Smooth muscle cell of the brain vasculature (primary cell): ENCODE data around the gene SDK1.

Source experiments
- DNase-seq: peaks from one replicate; pipeline ENCODE4 v3.0.0-alpha.2; 2012; ENCODE audit warnings: low read depth, low spot score

The SDK1 gene, protein sequence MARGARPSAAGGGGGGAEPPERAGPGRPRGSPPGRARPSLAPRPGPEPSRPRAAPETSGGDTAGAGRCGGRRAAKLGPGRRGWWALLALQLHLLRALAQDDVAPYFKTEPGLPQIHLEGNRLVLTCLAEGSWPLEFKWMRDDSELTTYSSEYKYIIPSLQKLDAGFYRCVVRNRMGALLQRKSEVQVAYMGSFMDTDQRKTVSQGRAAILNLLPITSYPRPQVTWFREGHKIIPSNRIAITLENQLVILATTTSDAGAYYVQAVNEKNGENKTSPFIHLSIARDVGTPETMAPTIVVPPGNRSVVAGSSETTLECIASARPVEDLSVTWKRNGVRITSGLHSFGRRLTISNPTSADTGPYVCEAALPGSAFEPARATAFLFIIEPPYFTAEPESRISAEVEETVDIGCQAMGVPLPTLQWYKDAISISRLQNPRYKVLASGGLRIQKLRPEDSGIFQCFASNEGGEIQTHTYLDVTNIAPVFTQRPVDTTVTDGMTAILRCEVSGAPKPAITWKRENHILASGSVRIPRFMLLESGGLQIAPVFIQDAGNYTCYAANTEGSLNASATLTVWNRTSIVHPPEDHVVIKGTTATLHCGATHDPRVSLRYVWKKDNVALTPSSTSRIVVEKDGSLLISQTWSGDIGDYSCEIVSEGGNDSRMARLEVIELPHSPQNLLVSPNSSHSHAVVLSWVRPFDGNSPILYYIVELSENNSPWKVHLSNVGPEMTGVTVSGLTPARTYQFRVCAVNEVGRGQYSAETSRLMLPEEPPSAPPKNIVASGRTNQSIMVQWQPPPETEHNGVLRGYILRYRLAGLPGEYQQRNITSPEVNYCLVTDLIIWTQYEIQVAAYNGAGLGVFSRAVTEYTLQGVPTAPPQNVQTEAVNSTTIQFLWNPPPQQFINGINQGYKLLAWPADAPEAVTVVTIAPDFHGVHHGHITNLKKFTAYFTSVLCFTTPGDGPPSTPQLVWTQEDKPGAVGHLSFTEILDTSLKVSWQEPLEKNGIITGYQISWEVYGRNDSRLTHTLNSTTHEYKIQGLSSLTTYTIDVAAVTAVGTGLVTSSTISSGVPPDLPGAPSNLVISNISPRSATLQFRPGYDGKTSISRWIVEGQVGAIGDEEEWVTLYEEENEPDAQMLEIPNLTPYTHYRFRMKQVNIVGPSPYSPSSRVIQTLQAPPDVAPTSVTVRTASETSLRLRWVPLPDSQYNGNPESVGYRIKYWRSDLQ (N-terminal part only)

DNA sequence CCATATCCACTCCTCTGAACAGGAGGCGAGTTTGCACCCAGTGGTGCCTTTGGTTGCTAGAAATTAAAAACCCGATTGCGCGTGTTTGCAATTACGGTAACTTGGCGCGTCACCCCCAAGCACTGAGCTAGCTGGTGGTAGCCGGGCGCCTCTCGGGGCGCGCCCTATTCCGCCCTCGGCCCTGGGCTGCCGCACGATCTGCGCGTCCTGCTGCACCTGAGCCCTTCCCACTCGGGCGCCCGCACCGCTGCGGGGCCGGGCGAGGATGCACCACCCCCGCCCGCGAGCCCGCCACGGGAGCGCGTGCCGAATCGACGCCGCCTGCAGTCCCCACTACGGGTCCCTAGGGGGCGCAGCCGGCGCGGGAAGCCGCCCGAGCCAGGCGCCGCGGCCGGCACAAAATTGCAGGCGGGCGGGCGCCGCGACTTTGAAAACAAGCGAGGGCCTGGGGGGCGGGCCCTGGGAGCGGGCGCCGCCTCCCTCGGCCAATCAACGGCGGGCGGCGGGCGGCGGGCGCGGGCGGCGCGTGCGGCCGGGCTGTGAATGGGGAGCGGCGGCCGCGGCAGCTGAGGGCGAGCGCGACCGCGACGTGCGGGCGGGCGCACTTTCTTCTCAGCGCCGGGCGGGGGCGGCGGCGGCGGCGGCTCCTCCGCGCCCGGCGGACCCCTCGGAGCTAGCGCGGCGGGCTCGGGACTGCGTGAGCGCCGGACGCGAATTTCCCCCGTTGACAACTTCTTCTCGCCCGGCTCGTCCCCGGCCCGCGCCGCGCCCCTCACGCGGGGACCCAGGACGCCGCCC lies at the start of gene SDK1:
Gene SDK1, plus strand, starts transcription at position 602 of the 798 bp plus-strand sequence. CDS start 335 bp downstream, outside the sequence.
- peak; percentile 77 for DNase-seq

DNA sequence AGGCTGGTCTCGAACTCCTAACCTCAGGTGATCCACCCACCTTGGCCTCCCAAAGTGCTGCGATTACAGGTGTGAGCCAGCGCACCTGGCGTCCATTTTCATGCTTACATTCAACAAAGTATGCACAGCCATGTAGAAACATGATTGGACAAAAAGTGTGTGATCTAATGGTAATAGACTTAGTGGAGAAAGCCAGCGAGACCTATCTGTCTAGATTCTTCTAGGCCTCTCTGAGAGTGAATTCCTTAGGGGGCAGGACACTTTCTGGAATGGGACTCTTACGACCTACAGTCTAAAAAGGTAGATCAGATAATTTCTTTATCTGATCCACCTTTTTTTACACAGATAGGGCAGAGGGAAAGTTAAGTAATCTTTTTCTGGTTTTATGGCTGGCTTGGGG lies 46.3 kb upstream of the SDK1 start:
- no peak for DNase-seq

DNA sequence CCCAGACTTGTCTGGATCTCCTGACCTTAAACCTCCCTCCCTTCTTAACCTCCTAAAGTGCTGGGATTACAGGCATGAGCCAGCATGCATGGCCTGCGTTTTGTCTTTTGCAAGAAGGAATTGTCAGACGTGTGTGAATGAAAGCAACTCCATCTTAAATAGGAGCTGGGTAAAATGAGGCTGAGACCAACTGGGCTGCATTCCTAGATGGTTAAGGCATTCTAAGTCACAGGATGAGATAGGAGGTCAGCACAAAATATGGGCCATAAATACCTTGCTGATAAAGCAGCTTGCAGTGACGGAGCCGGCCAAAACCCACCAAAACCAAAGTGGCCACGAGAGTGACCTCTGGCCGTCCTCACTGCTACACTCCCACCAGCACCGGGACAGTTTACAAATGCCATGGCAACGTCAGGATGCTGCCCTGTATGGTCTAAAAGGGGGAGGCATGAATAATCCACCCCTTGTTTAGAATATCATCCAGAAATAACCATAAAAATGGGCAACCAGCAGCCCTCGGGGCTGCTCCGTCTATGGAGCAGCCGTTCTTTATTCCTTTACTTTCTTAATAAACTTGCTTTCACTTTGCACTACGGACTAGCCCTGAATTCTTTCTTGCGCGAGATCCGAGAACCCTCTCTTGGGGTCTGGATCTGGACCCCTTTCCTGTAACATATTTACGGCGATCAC lies 41.2 kb upstream of the SDK1 start:
- DNase-seq = no peak

DNA sequence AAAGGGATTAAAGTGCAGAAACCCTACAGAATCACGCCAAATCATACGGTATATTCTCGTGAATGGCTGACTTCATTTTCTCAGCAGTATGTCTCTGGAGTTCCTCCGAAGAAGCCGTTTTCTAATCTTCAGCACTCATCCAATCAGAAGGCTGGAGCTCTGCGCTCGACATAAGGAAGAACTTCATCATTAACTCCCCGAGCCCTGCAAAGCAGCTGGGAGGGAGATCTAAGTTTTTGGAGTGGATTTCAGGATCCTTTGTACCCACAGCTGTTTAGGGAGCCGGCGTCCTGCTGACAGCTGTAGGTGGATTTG lies 40.7 kb upstream of the SDK1 start:
- DNase-seq = no peak

DNA sequence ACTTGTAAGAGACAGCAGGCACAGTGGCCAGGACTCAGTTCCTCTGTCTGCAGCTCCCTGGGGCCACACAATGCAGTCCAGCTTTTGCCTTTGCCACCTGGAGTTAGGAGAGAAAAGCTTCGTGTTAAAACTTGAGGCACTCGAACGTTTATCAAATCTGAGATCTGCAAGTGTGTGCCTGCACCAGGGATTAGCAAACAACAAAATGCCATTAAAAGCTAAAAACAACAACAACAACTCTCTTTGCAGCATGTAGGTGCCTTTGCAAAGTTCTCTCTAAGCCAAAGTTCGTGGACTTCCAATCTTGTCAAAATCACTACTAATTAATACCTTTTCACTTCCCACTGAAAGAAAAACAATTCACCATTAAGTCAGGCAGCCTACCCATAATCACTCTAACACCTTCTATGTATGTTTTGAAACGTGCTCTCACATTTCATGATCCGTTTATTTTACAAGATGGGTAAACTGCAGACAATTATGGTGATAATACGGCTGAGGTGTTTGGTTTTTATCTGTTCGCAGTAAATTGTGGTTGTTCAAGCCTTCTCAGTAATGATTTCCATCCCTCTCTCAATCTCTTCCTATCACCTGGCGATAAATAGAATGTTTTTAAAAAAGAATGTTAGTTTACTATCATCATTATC lies 36.2 kb upstream of the SDK1 start:
- DNase-seq = no peak

DNA sequence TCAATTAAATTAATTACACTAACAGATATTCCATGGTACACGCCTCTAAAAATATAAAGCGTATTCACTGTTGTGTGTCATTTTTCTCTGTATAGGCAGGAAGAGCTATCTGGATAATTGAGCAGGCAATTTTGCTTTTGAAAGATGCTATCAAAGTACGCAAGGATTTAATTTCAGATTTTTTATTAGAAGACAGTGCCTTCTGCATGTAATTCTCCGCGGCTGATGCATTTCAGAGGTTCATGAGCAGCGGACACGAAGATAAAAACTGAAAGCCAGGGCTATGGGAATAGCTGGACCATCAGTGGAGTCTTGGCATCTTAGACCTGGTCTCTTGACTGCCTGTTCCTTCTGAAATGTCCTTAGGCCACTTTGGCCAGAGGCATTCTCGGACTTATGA lies 35.7 kb upstream of the SDK1 start:
- DNase-seq = no peak

DNA sequence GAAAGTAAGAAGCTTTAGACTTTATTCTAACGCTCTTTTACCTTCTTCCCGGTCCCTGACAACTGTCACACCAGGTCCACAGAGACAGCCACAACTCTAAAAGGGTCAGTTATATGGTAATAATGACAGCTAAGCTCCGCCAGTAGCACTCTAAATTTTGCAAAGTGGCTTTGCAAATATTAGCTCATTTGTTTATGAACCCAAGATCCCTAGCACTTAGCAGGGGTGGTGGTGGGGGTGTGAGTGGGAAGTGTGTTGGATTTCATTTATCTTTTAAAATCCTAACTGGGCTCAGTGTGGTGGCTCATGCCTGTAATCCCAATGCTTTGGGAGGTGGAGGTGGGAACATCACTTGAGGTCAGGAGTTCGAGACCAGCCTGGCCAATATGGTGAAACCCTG lies 34.8 kb upstream of the SDK1 start:
- DNase-seq = no peak

DNA sequence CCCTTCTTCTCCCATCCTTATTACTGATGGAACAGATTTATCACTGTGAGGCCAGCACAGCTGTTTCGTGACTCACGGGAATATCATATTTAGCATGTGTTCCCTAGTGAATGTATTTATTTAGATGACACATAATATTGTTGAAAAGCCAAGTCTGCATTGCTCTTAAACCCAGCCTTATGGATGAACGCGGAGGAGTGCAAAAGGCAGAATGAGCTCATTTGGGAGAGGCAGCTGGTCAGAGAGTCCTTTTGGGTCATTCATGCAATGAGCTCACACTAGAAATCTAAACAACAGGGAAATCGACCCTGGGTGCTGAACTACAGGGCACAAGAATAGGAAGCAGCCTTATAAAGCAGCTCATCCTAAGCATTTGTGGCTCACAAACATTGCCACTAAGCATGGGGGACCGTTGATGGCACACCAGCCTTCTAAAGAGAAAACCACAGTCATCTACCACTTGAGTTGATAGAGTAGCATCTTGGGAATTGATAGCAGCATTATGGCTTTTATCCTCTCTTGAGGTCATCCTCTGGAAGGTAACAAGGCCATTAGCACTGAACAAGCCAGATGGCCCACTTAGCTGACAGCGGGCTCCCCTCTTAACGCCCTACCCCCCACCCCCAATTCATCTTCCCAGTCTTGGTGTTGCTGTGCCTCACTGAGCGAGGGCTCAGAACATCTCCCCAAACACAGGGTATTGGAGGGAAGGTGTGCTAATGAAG lies 32.9 kb upstream of the SDK1 start:
- DNase-seq = peak; percentile 91

DNA sequence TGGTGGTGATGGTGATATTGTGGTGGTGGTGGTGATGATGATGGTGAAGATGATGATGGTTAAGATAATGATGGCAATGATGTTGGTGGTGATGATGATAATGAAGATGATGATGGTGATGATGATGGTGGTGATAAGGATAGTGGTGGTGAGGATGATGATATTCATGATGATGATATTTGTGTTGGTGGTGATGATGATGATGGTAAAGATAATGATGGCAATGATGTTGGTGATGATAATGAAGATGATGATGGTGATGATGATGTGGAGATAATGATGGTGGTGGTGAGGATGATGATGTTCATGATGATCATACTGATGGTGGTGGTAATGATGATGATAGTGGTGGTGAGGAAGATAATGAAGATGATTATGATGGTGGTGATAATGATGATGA lies 30.7 kb upstream of the SDK1 start:
- no peak for DNase-seq

DNA sequence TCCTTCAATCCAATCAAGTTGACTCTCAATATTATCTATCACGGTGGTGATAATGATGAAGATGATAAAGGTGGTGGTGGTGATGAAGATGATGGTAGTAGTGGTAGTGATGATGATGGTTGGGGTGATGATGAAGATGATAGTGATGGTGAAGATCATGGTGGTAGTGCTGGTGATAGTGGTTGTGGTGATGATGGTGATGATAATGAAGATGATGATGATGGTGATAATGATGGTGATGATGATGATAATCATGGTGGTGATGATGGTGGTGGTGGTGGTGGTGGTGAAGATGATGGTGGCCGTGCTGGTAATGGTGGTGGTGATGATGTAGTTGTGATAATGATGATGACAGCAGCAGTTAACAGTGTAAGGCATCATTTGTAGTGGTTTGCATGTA lies 29.8 kb upstream of the SDK1 start:
- DNase-seq = no peak

DNA sequence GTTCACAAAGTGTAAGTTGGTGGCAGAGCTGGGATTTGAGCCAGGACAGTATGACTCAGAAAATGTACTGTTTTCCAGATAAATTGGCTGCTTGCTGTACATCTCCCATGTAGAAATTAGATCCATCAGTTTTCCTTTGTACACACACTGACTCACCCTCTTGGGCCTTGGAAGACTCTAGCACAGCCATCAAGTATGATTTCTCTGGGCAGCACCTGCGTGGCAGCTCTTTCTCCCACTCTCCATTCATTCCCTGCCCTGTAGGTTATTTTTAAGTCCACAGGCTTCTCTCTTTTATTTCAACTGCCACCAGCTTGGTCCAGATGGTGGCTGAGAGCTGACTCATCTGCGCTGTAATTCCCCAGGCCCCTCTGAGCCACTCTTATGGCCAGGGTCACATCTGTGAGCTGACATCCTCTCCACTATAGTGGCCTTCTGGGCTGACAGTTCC lies 28.3 kb upstream of the SDK1 start:
- peak; percentile 50 for DNase-seq

DNA sequence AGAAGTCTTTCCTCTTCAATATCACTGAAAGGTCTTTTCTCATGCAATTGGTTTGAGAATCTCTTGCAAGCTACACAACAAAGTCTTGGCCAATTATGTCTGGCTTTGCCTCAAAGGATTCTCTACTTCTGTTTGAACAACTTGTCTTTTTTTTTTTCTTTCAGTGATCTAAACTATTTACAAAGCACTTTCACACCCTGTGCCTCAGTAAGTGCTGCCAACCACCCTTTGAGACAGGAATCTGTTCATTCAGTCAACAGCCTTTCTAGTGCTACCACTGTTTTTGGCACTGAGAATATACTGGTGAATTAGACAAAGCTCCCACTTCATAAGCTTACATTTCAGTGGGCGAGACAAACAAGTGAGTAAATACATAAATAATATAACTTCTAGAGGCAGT lies 26.9 kb upstream of the SDK1 start:
- no peak for DNase-seq

DNA sequence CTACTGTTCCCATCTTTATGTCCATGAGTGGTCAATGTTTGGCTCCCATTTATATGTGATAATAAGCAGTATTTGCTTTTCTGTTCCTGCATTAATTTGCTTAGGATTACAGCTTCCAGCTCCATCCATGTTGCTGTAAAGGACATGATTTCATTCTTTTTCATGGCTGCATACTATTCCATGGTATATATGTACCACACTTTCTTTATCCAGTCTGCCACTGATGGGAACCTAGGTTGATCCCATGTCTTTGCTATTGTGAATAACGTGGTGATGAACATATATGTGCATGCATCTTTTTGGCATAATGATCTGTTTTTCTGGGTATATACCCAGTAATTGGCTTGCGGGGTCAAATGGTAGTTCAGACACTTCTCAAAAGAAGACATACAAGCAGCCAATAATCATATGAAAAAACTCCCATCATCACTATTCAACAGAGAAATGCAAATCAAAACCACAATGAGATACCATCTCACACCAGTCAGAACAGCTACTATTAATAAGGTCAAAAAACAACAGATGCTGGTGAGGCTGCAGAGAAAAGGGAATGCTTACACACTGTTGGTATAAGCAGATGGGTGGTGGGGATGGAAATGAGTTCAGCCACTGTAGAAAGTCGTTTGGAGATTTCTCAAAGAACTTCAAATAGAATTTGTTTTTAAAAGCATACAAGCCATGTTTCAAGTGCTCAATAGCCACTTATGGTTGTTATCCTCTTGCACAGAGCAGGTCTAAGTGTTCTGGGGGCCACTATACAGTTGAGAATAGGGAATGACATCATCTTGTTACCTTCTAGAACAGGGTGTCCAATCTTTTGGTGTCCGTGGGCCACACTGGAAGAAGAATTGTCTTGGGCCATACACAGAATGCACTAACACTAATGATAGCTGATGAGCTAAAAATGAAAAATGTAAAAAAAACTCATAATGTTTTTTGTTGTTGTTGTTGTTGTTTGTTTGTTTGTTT lies 23.2 kb upstream of the SDK1 start:
- DNase-seq = no peak

DNA sequence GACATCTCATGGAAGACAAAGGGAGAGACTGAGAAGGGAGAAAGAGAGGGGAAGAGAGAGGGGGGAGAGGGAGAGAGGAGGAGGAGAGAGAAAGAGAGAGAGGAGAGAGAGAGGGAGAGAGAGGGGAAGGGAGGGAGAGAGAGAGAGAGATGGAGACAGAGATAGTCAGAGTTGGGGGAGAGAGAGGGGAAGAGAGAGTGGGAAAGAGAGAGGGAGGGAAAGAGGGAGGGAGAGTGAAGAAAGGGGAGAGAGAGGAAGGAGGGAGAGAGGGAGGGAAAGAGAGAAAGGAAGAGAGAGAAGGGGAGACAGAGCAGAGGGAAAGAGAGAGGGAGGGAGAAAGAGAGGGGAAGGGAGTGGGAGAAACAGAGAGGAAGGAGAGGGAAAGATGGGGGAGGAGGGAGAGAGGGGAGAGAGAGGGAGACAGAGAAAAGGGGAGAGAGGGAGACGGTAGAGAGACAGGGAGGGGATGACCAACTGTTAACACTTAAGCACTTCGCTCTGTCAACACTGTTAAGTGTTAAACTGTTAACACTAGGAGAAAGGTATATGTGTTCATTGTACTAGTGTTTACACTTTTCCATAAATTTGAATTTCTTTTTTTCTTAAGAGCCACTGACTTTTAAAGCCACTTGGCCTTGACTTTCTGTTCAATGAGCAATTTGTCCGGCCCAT lies 21.8 kb upstream of the SDK1 start:
- DNase-seq = no peak

DNA sequence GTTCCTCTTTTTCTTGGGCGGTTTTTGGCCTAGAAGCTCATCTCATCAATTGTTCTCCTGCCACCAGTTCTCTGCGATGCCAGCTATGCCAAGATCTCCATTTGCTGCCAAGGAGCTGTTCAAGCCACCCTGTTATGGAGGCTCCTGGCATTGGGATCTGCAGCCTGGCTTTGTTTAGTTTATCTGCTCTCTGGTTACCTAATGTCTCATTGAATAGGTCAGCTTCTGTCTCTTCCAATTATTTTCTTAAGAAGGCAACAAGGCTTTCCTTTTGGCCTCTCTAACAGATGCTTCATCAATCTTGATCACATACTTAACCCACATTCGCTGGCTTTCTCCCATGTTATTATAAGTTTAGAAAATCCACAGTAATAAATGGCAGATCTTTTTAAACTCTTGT lies 20.6 kb upstream of the SDK1 start:
- no peak for DNase-seq

DNA sequence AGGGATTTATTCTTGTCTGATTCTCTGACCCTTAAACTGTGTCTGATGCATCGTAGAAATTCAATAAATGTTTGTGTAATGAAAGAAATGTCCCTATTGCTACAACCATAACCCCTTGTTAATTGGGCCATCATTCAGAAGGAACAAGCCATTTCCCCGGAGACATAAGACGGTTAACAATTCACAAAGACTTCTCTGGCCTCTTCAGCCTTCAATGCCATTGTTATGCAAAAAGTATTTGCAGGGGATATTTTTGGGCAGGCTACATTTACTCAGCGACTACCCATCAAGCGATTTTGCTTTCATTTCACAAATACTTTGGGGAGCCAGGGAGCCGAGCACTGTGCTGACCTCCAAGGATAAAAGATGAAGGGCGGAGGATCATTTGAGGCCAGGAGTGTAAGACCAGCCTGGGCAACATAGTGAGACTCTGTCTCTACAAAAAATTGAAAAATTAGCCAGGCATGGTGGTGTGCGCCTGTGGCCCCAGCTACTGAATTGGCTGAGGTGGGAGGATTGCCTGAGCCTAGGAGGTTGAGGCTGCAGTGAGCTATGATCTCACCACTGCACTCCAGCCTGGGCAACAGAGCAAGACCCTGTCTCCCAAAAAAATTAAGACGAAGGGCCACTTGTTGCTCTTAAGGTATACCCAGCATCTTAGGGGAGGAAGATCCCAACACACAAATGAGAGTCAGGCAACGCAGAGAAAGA lies 20.0 kb upstream of the SDK1 start:
- no peak for DNase-seq

DNA sequence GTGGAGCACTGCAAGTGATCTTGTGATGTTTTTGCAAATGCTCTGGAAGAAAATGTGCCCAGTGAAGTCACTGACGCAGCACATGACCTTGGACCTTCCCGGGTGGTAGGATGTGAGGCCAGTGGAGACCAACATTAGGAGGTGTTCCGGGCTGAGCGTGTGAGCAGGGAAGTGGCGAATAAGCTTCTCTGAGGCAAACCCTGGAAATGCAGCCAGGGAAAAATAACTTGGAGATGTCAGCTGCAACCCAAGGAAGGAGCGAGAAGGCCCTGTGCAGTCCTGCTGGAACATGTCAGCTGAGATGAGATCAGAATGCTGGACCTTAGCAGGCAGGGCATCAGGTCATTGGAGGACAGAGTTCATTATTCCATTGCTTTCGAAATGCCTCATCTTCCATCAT lies 18.6 kb upstream of the SDK1 start:
- no peak for DNase-seq
